Neutrophil (primary cell): ENCODE measurements around the gene MYH13.

Source experiments
- H3K27ac ChIP-seq: fragments of 200-600 bp; sonication (generic); 2 replicates; pipeline ENCODE4 v1.5.1; 2016; ENCODE audit warnings: mild to moderate bottlenecking, moderate library complexity
- H3K27me3 ChIP-seq: fragments of 200-600 bp; sonication (generic); 2 replicates; pipeline ENCODE4 v1.6.0; 2016; ENCODE audit warnings: mild to moderate bottlenecking
- H3K36me3 ChIP-seq: fragments of 200-600 bp; sonication (generic); 2 replicates; pipeline ENCODE4 v1.5.1; 2017
- H3K4me1 ChIP-seq, 2 experiments: fragments of 200-600 bp in 1 of 2; sonication (generic) in 1 of 2; 1 replicate in 1 of 2; 2 replicates in 1 of 2; pipeline versions ENCODE4 v1.5.1 to v1.6.1; 2013 to 2016; ENCODE audit warnings: low read depth in 1 of 2, low read length in 1 of 2, mild to moderate bottlenecking in 1 of 2, moderate library complexity in 1 of 2; ENCODE audit not compliant: control insufficient read depth in 1 of 2, insufficient read depth in 1 of 2
- H3K4me3 ChIP-seq, 2 experiments: fragments of 200-600 bp in 1 of 2; sonication (generic) in 1 of 2; 1 replicate in 1 of 2; 2 replicates in 1 of 2; pipeline ENCODE4 v1.5.1; 2013 to 2016; ENCODE audit warnings: low read depth in 1 of 2, low read length in 1 of 2, mild to moderate bottlenecking in 1 of 2, moderate library complexity in 1 of 2
- H3K9me3 ChIP-seq: fragments of 200-600 bp; sonication (generic); 2 replicates; pipeline ENCODE4 v1.5.1; 2016
- TF ChIP-seq, protein P1 (sequence below): fragments of 200-600 bp; sonication (generic); IDR thresholded peaks from 2 replicates; pipeline ENCODE4 v1.5.1; 2016; ENCODE audit warnings: antibody characterized with exemption

MYH13 gene

DNA sequence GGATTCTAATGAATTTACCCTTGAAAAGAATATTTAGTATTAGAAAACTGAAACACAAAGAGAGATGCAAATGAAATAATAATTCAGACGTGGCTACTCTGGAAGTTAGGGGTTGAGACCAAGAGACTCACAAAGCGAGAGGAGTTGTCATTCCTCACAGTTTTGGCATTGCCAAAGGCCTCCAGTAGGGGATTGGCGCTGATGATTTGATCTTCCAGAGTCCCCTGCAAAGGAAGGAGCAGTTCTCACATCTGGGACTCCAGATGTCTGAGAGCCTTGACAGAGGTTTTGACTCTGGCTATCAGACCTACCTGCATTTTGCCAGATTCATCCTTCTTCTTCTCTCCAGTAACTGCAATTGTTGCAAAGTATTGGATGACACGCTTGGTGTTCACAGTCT is 42.4 kb upstream of the MYH13 start:
- H3K4me1 ChIP-seq, result no peaks in the 10 kb centered on the region
- H3K4me3 ChIP-seq, result no peak overlapping the region
- no peak overlapping the region for H3K27ac ChIP-seq
- no peaks in the 10 kb centered on the region for H3K36me3 ChIP-seq
- H3K27me3 ChIP-seq, result peaks cover 37% of the 10 kb centered on the region
- no peaks in the 10 kb centered on the region for H3K9me3 ChIP-seq
- TF ChIP-seq, protein P1, sequence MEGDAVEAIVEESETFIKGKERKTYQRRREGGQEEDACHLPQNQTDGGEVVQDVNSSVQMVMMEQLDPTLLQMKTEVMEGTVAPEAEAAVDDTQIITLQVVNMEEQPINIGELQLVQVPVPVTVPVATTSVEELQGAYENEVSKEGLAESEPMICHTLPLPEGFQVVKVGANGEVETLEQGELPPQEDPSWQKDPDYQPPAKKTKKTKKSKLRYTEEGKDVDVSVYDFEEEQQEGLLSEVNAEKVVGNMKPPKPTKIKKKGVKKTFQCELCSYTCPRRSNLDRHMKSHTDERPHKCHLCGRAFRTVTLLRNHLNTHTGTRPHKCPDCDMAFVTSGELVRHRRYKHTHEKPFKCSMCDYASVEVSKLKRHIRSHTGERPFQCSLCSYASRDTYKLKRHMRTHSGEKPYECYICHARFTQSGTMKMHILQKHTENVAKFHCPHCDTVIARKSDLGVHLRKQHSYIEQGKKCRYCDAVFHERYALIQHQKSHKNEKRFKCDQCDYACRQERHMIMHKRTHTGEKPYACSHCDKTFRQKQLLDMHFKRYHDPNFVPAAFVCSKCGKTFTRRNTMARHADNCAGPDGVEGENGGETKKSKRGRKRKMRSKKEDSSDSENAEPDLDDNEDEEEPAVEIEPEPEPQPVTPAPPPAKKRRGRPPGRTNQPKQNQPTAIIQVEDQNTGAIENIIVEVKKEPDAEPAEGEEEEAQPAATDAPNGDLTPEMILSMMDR, result no peak

DNA sequence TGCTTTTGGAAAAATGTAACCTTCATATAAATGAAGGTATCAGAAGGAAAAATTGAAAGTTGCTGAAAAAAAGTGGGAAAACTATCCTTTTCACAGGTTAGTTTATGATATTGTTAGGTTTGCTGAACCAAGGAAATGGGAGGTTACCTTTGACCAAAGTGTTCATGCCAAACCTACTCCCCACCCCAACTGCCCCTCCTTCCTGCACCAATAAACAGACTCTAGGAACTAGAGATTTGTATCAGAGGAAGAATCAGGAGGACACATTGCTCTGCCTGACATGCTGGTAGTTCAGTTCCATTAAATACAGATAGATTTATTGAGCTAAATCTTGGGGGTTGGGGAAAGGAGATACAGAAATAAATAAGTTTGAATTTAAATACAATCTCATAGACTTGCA is 30.8 kb upstream of the MYH13 start:
- Histone ChIP-seq H3K9me3 (no peaks in the 10 kb centered on the region), H3K27ac (no peak overlapping the region), H3K27me3 (peaks cover 21% of the 10 kb centered on the region), H3K36me3 (no peaks in the 10 kb centered on the region), H3K4me3 (no peak overlapping the region), H3K4me1 (no peaks in the 10 kb centered on the region)
- TF ChIP-seq, protein P1, result no peak

DNA sequence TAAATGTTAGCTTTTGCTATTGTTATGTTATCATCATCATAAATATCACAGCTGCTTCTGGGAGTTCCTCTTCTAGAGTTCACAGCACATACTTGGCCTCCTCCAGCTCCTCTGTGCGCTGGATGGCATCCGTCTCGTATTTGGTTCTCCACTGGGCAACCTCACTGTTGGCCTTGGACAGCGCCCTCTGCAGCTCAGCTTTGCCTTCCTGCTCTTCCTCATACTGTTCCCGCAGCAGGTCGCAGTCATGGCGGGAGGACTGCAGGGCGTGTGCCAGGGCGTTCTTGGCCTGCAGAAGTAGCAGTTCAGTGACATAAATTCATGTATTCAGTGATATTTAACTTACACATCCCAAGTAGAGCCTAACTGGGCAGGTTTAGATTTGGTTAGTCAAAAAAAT is 25.5 kb upstream of the MYH13 start:
- Histone ChIP-seq H3K9me3 (no peaks in the 10 kb centered on the region), H3K27ac (no peak overlapping the region), H3K36me3 (no peaks in the 10 kb centered on the region), H3K27me3 (peaks cover 18% of the 10 kb centered on the region), H3K4me1 (no peaks in the 10 kb centered on the region), H3K4me3 (no peak overlapping the region)
- TF ChIP-seq, protein P1, result no peak

DNA sequence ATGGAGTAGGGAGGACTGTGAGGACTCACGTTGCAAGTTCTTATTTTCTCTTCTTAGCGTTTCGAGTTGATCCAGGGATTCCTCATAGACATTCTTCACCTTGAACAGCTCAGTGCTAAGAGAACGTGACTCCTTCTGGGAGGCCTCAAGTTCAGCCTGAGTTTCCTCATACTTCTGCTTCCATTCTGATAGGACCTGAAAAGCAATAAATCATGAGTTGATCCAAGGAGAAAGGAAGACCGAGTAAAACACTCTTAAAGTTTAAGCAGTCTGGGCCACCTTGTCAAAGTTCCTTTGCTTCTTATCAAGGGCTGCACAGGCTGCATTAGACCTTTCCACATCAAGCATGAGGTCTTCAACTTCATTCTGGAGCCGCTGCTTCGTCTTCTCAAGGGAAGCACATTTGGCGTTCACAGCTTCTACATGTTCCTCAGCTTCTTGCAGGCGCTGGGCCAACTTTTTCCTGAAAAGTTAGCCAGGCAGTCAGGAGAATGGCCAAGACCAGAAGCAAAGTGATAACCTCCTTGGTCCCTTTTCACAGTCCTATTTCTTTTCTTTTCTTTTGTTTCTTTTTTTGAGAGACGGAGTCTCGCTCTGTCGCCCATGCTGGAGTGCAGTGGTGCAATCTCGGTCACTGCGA is 23.8 kb upstream of the MYH13 start:
- H3K36me3 ChIP-seq, result no peaks in the 10 kb centered on the region
- H3K4me3 ChIP-seq, result no peak overlapping the region
- H3K4me1 ChIP-seq, result no peaks in the 10 kb centered on the region
- no peaks in the 10 kb centered on the region for H3K9me3 ChIP-seq
- no peak overlapping the region for H3K27ac ChIP-seq
- peaks cover 27% of the 10 kb centered on the region for H3K27me3 ChIP-seq
- TF ChIP-seq, protein P1, result no peak

DNA sequence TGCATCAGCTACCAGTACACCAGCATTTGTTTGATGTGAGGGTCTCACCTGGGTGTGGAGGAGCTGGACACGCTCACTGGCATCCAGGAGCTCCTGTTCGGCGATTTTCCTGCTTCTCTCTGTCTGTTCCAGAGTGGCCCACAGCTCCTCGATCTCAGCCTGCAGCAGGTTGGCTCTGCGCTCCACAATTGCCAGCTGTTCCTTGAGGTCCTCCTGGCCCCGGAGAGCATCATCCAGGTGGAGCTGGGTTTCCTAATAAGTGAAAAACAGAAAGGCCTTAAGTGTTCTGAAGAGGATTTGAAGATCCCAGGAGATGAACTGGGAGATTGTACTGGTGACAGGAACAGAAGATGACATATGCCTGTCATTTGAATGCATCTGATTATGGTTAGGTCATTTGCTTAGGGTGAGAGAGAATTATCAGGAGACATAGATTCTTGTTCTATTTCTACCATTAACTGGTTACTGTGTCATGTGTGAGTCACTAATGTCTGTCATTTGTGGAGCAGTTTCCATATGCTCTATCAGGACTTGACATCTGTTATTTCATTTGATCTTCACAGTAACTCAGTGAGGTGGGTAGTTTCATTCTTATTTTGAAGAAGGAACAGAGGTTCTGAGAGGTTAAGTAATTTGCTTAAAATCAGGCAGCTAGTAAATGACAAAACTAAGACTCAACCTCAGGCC is 21.5 kb upstream of the MYH13 start:
- Histone ChIP-seq H3K27me3 (peaks cover 47% of the 10 kb centered on the region), H3K27ac (no peak overlapping the region), H3K4me1 (no peaks in the 10 kb centered on the region), H3K4me3 (no peak overlapping the region), H3K9me3 (no peaks in the 10 kb centered on the region), H3K36me3 (no peaks in the 10 kb centered on the region)
- TF ChIP-seq, protein P1, result no peak
